Neutrophil (primary cell): ENCODE measurements around the gene TNIK.
"Not testable (repeated sequence)": the region's sequence is repeated elsewhere in the genome, so short reads cannot be mapped to it uniquely, and the experiment has no call there.

Experiments
- H3K27ac ChIP-seq: fragments of 200-600 bp; sonication (generic); 2 replicates; pipeline ENCODE4 v1.5.1; 2016; ENCODE audit warnings: mild to moderate bottlenecking, moderate library complexity
- H3K27me3 ChIP-seq: fragments of 200-600 bp; sonication (generic); 2 replicates; pipeline ENCODE4 v1.6.0; 2016; ENCODE audit warnings: mild to moderate bottlenecking
- H3K36me3 ChIP-seq: fragments of 200-600 bp; sonication (generic); 2 replicates; pipeline ENCODE4 v1.5.1; 2017
- H3K4me1 ChIP-seq, 2 experiments: fragments of 200-600 bp in 1 of 2; sonication (generic) in 1 of 2; 1 replicate in 1 of 2; 2 replicates in 1 of 2; pipeline versions ENCODE4 v1.5.1 to v1.6.1; 2013 to 2016; ENCODE audit warnings: low read depth in 1 of 2, low read length in 1 of 2, mild to moderate bottlenecking in 1 of 2, moderate library complexity in 1 of 2; ENCODE audit not compliant: control insufficient read depth in 1 of 2, insufficient read depth in 1 of 2
- H3K4me3 ChIP-seq, 2 experiments: fragments of 200-600 bp in 1 of 2; sonication (generic) in 1 of 2; 1 replicate in 1 of 2; 2 replicates in 1 of 2; pipeline ENCODE4 v1.5.1; 2013 to 2016; ENCODE audit warnings: low read depth in 1 of 2, low read length in 1 of 2, mild to moderate bottlenecking in 1 of 2, moderate library complexity in 1 of 2
- H3K9me3 ChIP-seq: fragments of 200-600 bp; sonication (generic); 2 replicates; pipeline ENCODE4 v1.5.1; 2016
- CTCF ChIP-seq: fragments of 200-600 bp; sonication (generic); IDR thresholded peaks from 2 replicates; pipeline ENCODE4 v1.5.1; 2016; ENCODE audit warnings: antibody characterized with exemption

TNIK gene

GRCh38 chr3:171374661-171375285 lies 85.4 kb downstream of the TNIK start:
- no peaks in the 10 kb centered on the region for H3K36me3 ChIP-seq
- no peak overlapping the region for H3K4me3 ChIP-seq
- no peaks in the 10 kb centered on the region for H3K27me3 ChIP-seq
- H3K4me1 ChIP-seq: peaks cover 26 to 31% of the 10 kb centered on the region in 2 experiments
- no peak overlapping the region for H3K27ac ChIP-seq
- no peak for TF ChIP-seq CTCF
- H3K9me3 ChIP-seq: no peaks in the 10 kb centered on the region

- no peak overlapping the region for H3K4me3 ChIP-seq
- peaks cover 26 to 31% of the 10 kb centered on the region in 2 experiments for H3K4me1 ChIP-seq
- H3K27ac ChIP-seq: no peak overlapping the region
- H3K36me3 ChIP-seq: no peaks in the 10 kb centered on the region
- no peaks in the 10 kb centered on the region for H3K9me3 ChIP-seq
- TF ChIP-seq CTCF: no peak
- H3K27me3 ChIP-seq: no peaks in the 10 kb centered on the region
Observed at GRCh38 chr3:171374260-171374659, 85.9 kb downstream of the TNIK start.

DNA sequence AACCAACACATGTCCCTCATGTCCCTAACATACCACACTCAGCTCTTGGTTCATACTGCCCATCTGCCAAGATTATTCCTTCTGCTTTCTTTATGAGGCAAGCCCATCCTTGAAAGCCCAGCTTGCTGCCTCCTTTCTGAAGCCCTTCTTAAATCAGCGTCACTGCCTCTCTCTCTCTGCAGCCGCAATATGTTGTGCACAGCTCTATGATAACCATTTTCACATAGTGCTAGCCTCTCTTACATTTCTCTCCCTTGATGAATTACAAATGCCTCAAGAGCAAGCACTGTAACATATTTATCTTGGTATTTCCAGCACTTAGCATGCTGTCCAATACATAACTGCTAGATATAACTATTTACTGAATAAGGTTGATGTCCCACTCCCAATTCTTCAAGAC lies 86.5 kb downstream of the TNIK start:
- Histone ChIP-seq H3K4me1 (peaks cover 21 to 31% of the 10 kb centered on the region in 2 experiments), H3K9me3 (no peaks in the 10 kb centered on the region), H3K36me3 (no peaks in the 10 kb centered on the region), H3K27me3 (no peaks in the 10 kb centered on the region), H3K27ac (no peak overlapping the region), H3K4me3 (no peak overlapping the region)
- no peak for TF ChIP-seq CTCF

DNA sequence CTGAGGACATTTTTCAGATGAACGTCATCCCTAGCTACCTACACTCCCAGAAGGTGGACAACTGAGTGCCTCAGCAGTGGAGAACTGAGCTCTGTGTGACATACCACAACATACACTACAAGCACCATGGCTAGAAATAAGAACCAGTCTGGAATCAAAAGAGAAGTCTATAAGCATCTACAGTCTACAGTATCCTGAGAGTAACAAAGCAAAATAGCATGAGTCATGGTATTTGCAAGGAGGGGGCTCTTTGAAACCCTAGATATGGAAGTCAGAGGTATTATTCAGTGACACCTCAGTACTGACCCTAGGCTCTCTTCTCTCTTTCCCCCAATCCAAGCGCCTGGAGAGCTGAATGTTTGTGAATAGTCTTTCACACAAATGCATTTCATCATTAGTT lies 87.5 kb downstream of the TNIK start:
- no peaks in the 10 kb centered on the region for H3K9me3 ChIP-seq
- H3K27ac ChIP-seq: no peak overlapping the region
- no peak for TF ChIP-seq CTCF
- no peak overlapping the region for H3K4me3 ChIP-seq
- H3K36me3 ChIP-seq: no peaks in the 10 kb centered on the region
- no peaks in the 10 kb centered on the region for H3K27me3 ChIP-seq
- H3K4me1 ChIP-seq: peaks cover 18 to 31% of the 10 kb centered on the region in 2 experiments

DNA sequence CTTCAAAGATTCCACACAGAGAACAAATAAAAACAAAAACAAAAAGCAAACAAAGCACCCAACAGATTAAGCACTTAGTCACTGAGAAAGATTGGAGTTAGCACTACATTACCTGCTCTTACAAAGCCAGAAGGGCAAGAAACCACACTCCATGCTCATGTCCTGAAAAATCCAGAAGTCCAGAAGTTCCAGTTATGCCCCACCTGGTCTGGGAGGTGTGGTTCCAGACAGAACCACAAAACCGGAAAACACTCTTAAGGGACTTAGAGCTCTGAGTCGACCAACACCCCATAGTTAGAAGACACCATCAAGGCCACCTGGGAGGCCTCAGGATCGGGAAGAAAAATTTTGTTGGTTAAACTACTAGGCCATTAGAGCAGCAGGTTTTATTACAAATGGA lies 88.9 kb downstream of the TNIK start:
- H3K27ac ChIP-seq: no peak overlapping the region
- no peak for TF ChIP-seq CTCF
- no peaks in the 10 kb centered on the region for H3K27me3 ChIP-seq
- H3K4me3 ChIP-seq: no peak overlapping the region
- peaks cover 11 to 21% of the 10 kb centered on the region in 2 experiments for H3K4me1 ChIP-seq
- no peaks in the 10 kb centered on the region for H3K9me3 ChIP-seq
- no peaks in the 10 kb centered on the region for H3K36me3 ChIP-seq

GRCh38 chr3:171369156-171369555 lies 91.0 kb downstream of the TNIK start:
- no peaks in the 10 kb centered on the region for H3K27me3 ChIP-seq
- no peaks in the 10 kb centered on the region for H3K4me1 ChIP-seq
- H3K9me3 ChIP-seq: no peaks in the 10 kb centered on the region
- H3K27ac ChIP-seq: no peak overlapping the region
- no peak for TF ChIP-seq CTCF
- H3K36me3 ChIP-seq: no peaks in the 10 kb centered on the region
- no peak overlapping the region for H3K4me3 ChIP-seq

GRCh38 chr3:171366738-171367137 lies 93.5 kb downstream of the TNIK start:
- not testable (repeated sequence) for H3K27me3 ChIP-seq, H3K27ac ChIP-seq, H3K4me3 ChIP-seq, H3K4me1 ChIP-seq, H3K9me3 ChIP-seq, H3K36me3 ChIP-seq
